H54 (cell line): Measurements from ENCODE around the gene FHOD1.
A peak's percentile ranks its signal among the peaks of the same experiment; 100 is the strongest.

Experiments used
- DNase-seq: peaks from one replicate; pipeline ENCODE4 v3.0.0; 2011; ENCODE audit warnings: low spot score, mixed read lengths; ENCODE audit not compliant: insufficient read length
- FAIRE-seq: peaks from 3 replicates; lab custom pipeline; 2011; peaks lifted over from hg19 to GRCh38; lab: Jason Lieb, UNC
- POLR2A ChIP-seq: IDR thresholded peaks from 2 replicates; pipeline ENCODE4 v1.6.1; 2011; ENCODE audit warnings: low read depth, mild to moderate bottlenecking, low read length

FHOD1 gene

GRCh38 chr16:67249178-67250044 is 2.1 kb upstream of the FHOD1 start:
- FAIRE-seq: no peak
- DNase-seq: no peak
- no peak for TF ChIP-seq POLR2A

GRCh38 chr16:67248401-67249177 is 1.3 kb upstream of the FHOD1 start, which contains the start of gene SLC9A5:
SLC9A5 (plus strand) TSS chr16:67248979; CDS start chr16:67249015, 36 bp downstream.
- TF ChIP-seq POLR2A: no peak
- DNase-seq (no peak), FAIRE-seq (no peak)

- no peak for TF ChIP-seq POLR2A
- FAIRE-seq (no peak), DNase-seq (no peak)
Measured at GRCh38 chr16:67248073-67248400, 756 bp upstream of the FHOD1 start.

GRCh38 chr16:67246756-67247191 is 507 bp downstream of the FHOD1 start:
- DNase-seq: no peak
- no peak for FAIRE-seq
- no peak for TF ChIP-seq POLR2A

- no peak for FAIRE-seq
- TF ChIP-seq POLR2A: 0 out of 2 replicates have a peak, but pooled peaks have one; percentile 2
- no peak for DNase-seq
Measured at GRCh38 chr16:67246081-67246755, 1.1 kb downstream of the FHOD1 start.

GRCh38 chr16:67245674-67246080 is 1.6 kb downstream of the FHOD1 start:
- TF ChIP-seq POLR2A: no peak
- DNase-seq (no peak), FAIRE-seq (no peak)

GRCh38 chr16:67245186-67245585 is 2.1 kb downstream of the FHOD1 start:
- DNase-seq: no peak
- no peak for FAIRE-seq
- no peak for TF ChIP-seq POLR2A

GRCh38 chr16:67244387-67245185 is 2.7 kb downstream of the FHOD1 start:
- FAIRE-seq (no peak), DNase-seq (peak; percentile 78)
- 0 out of 2 replicates have a peak, but pooled peaks have one; percentile 29 for TF ChIP-seq POLR2A

- DNase-seq (no peak), FAIRE-seq (no peak)
- TF ChIP-seq POLR2A: no peak
Measured at GRCh38 chr16:67243481-67243880, 3.8 kb downstream of the FHOD1 start.

- no peak for DNase-seq
- FAIRE-seq: no peak
- no peak for TF ChIP-seq POLR2A
Measured at GRCh38 chr16:67242138-67242730, 5.0 kb downstream of the FHOD1 start.

- no peak for FAIRE-seq
- TF ChIP-seq POLR2A: 0 out of 2 replicates have a peak, but pooled peaks have one; percentile 21
- DNase-seq: peak; percentile 77
Measured at GRCh38 chr16:67241008-67241900, 6.0 kb downstream of the FHOD1 start.

GRCh38 chr16:67240506-67240905 is 6.8 kb downstream of the FHOD1 start:
- DNase-seq (no peak), FAIRE-seq (no peak)
- TF ChIP-seq POLR2A: no peak
